ENCODE measurements around the gene OPA1.

DNA sequence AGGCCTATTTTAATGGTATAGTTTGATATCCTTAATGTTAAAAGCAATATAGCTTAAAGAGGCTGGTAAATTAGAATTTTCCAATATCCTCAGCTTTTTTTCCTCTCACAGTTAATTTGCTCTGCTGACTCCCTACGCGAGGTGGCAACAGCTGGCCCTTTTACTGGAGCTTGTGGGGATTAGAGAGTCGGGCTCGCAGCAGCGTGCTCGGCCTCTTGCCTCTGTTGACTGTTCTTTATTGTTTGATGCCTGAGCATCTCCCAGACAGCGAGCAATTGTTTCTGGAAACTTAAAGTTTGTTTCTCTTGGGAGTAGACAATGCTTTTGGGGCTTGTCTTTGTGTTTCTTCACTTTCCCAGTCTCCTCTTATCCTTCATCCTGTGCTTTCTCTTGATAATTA lies 80.8 kb downstream of the OPA1 start:
- no peak for TF ChIP-seq CTCF (conservative IDR thresholded peaks at IDR 0.05; ENCODE audit: low read length)
- TF ChIP-seq EZH2phosphoT487 (IDR thresholded peaks at IDR 0.05; ENCODE audit: borderline replicate concordance): no peak
